BJ (cell line): ENCODE measurements around the gene RPS15. TPM values are rescaled to one million over a fixed set of nuclear protein-coding genes. Genes with fewer than 3 reads are reported as not detected.

ENCODE experiments used
- CTCF ChIA-PET: fragments of 350-600 bp; formaldehyde crosslinking; extraction: SDS; loops from one replicate; lab custom pipeline; 2021; ENCODE audit warnings: antibody characterized with exemption, inconsistent platforms; lab: Yijun Ruan, JAX
- POLR2A ChIA-PET: fragments of 300-600 bp; sonication (Branson Sonifier 250); formaldehyde crosslinking; extraction: SDS; loops from one replicate; lab custom pipeline; 2021; ENCODE audit warnings: antibody characterized with exemption; lab: Charles Lee
- DNase-seq: peaks from one replicate; pipeline ENCODE4 v3.0.0-alpha.2; 2011; ENCODE audit warnings: low read depth
- H3K27me3 ChIP-seq: 2 replicates; pipeline ENCODE4 v1.6.0; 2011; ENCODE audit warnings: low read length; ENCODE audit not compliant: control insufficient read depth, insufficient read depth
- H3K36me3 ChIP-seq: 2 replicates; pipeline ENCODE4 v1.5.1; 2011; ENCODE audit warnings: low read length; ENCODE audit not compliant: control insufficient read depth, insufficient read depth
- H3K4me3 ChIP-seq: 2 replicates; pipeline ENCODE4 v1.5.1; 2011; ENCODE audit warnings: low read depth, mild to moderate bottlenecking, control low read depth, low read length
- polyA plus RNA-seq: library from polyadenylated mRNA; depleted of rRNA; stranded (reverse); fragments of >200 nt; gene quantifications from 2 replicates; pipeline ENCODE4 v1.2.3, GENCODE V29; 2011
- TF ChIP-seq, protein P1 (sequence below): IDR thresholded peaks from 2 replicates; pipeline ENCODE4 v1.5.1; 2011; ENCODE audit warnings: low read depth, mild to moderate bottlenecking, control low read depth, inconsistent platforms, low read length, moderate library complexity; ENCODE audit not compliant: insufficient read depth

The RPS15 gene
- polyA plus RNA-seq, 1 experiment: 1,597 TPM

- TF ChIP-seq, protein P1, sequence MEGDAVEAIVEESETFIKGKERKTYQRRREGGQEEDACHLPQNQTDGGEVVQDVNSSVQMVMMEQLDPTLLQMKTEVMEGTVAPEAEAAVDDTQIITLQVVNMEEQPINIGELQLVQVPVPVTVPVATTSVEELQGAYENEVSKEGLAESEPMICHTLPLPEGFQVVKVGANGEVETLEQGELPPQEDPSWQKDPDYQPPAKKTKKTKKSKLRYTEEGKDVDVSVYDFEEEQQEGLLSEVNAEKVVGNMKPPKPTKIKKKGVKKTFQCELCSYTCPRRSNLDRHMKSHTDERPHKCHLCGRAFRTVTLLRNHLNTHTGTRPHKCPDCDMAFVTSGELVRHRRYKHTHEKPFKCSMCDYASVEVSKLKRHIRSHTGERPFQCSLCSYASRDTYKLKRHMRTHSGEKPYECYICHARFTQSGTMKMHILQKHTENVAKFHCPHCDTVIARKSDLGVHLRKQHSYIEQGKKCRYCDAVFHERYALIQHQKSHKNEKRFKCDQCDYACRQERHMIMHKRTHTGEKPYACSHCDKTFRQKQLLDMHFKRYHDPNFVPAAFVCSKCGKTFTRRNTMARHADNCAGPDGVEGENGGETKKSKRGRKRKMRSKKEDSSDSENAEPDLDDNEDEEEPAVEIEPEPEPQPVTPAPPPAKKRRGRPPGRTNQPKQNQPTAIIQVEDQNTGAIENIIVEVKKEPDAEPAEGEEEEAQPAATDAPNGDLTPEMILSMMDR: no peak
- ChIA-PET CTCF (interaction anchor here (1.8 kb wide), 1 partner anchor 117 kb away, joined by 5 read pairs; no protein-coding TSS in a partner anchor), POLR2A (no interaction called here)
- peaks cover 1% of the 10 kb centered on the region; the same call in 1 of the 2 replicates for H3K36me3 ChIP-seq
- H3K27me3 ChIP-seq: no peaks in the 10 kb centered on the region
- no peak for DNase-seq
- H3K4me3 ChIP-seq: no peak overlapping the region
Observed at GRCh38 chr19:1396019-1396767, 42.0 kb upstream of the RPS15 start.

GRCh38 chr19:1396768-1397679, 41.2 kb upstream of the RPS15 start:
- no peaks in the 10 kb centered on the region for H3K27me3 ChIP-seq
- DNase-seq: no peak
- peaks cover 1% of the 10 kb centered on the region; the same call in 1 of the 2 replicates for H3K36me3 ChIP-seq
- ChIA-PET CTCF (interaction anchor here (0.7 to 1.8 kb wide), 3 partner anchors 48 to 153 kb away, joined by 3 to 5 read pairs (median 3); no protein-coding TSS in a partner anchor), POLR2A (no interaction called here)
- no peak overlapping the region for H3K4me3 ChIP-seq
- TF ChIP-seq, protein P1: no peak

- POLR2A ChIA-PET: no interaction called here
- CTCF ChIA-PET: interaction anchor here (0.7 to 1.8 kb wide), 3 partner anchors 47 to 154 kb away, joined by 3 to 5 read pairs (median 3); no protein-coding TSS in a partner anchor
- no peak for DNase-seq
Observed at GRCh38 chr19:1397838-1398237, 40.4 kb upstream of the RPS15 start.

DNA sequence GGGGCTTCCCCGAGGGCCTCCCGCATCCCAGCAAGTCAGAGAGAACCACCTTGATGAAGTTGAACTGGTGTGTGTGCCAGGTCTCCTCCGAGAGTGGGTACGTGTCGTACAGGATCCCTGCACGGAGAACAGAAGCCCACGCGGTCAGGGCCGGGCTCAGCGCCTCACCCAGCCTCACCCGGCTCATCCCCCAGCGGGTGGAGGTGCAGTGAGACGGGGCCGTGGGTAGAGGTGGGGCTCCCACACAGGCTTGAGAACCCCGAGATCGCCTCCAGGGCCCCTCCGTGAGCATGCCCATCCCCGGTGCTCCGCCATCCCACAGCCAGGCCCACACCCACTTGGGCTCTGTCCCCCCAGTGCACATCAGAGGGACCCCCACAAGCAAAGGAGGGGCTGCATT, 39.1 kb upstream of the RPS15 start:
- Histone ChIP-seq H3K36me3 (no peaks in the 10 kb centered on the region; the same call in 1 of the 2 replicates), H3K4me3 (no peak overlapping the region), H3K27me3 (no peaks in the 10 kb centered on the region)
- TF ChIP-seq, protein P1: no peak
- DNase-seq: no peak
- ChIA-PET POLR2A (no interaction called here), CTCF (interaction anchor here (0.6 kb wide), 1 partner anchor 17 kb away, joined by 3 read pairs; no protein-coding TSS in a partner anchor)

More at GRCh38 chr19:1397838-1398237, 40.4 kb upstream of the RPS15 start:
- TF ChIP-seq, protein P1: no peak
- Histone ChIP-seq H3K27me3 (no peaks in the 10 kb centered on the region), H3K4me3 (no peak overlapping the region), H3K36me3 (no peaks in the 10 kb centered on the region; the same call in 1 of the 2 replicates)
